Measurements from ENCODE around the gene STARD7. TPM values are rescaled to one million over a fixed set of nuclear protein-coding genes. Genes with fewer than 3 reads are reported as not detected.
"Not testable (repeated sequence)": the region's sequence is repeated elsewhere in the genome, so short reads cannot be mapped to it uniquely, and the experiment has no call there.

STARD7 gene
- total RNA-seq, 2 donors from 2014 or later, result 145 to 159 TPM

DNA sequence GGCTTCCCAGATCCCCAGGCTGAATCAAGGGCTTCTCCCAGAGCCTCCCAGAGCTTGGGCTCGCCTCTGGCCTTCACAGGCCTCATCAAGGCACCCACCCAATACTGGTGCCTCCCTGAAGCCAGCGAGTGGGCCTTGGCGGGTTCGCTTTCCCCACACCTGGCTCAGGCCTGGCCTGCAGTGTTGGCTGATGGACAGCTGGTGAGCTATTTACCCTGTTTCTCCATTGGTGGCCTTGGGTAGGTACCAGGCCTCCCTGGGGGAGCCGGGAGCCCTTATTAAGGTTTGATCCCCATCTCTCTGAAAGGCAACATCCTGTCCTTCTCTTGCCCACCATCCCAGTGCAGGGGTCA, 45.2 kb downstream of the STARD7 start:
- H3K4me3 Mint-ChIP-seq, result no peak overlapping the region
- TF ChIP-seq, protein P1, sequence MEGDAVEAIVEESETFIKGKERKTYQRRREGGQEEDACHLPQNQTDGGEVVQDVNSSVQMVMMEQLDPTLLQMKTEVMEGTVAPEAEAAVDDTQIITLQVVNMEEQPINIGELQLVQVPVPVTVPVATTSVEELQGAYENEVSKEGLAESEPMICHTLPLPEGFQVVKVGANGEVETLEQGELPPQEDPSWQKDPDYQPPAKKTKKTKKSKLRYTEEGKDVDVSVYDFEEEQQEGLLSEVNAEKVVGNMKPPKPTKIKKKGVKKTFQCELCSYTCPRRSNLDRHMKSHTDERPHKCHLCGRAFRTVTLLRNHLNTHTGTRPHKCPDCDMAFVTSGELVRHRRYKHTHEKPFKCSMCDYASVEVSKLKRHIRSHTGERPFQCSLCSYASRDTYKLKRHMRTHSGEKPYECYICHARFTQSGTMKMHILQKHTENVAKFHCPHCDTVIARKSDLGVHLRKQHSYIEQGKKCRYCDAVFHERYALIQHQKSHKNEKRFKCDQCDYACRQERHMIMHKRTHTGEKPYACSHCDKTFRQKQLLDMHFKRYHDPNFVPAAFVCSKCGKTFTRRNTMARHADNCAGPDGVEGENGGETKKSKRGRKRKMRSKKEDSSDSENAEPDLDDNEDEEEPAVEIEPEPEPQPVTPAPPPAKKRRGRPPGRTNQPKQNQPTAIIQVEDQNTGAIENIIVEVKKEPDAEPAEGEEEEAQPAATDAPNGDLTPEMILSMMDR (conservative IDR thresholded peaks at IDR 0.05), result no peak
- H3K4me1 Mint-ChIP-seq, result peaks cover 9% of the 10 kb centered on the region
- Histone ChIP-seq H3K27me3 (ENCODE audit: control insufficient read depth, insufficient read depth, low read length, poor library complexity, severe bottlenecking) (no peaks in the 10 kb centered on the region), H3K27ac (ENCODE audit: low read depth, low read length) (no peak overlapping the region), H3K4me1 (ENCODE audit: control insufficient read depth, insufficient read depth, low read length) (no peaks in the 10 kb centered on the region), H3K36me3 (ENCODE audit: control insufficient read depth, insufficient read depth, low read length) (no peaks in the 10 kb centered on the region), H3K9ac (ENCODE audit: extremely low read depth, low read length, poor library complexity, severe bottlenecking) (no peak overlapping the region), H3K4me3 (ENCODE audit: low read length) (no peak overlapping the region), H3K9me3 (ENCODE audit: control insufficient read depth, low read length) (no peaks in the 10 kb centered on the region)
- no peak for DNase-seq
- no peak overlapping the region for H3K27ac Mint-ChIP-seq
- no peaks in the 10 kb centered on the region for H3K9me3 Mint-ChIP-seq
- WGBS, 2 experiments (ENCODE audit: insufficient coverage in 1 of 2, insufficient read length in 1 of 2), result 97 to 100% methylated on average over 4 to 5 of the region's 5 CpGs
- H3K27me3 Mint-ChIP-seq (ENCODE audit: insufficient read depth), result peaks cover 2% of the 10 kb centered on the region
- no peaks in the 10 kb centered on the region for H3K36me3 Mint-ChIP-seq (ENCODE audit: low read depth)

DNA sequence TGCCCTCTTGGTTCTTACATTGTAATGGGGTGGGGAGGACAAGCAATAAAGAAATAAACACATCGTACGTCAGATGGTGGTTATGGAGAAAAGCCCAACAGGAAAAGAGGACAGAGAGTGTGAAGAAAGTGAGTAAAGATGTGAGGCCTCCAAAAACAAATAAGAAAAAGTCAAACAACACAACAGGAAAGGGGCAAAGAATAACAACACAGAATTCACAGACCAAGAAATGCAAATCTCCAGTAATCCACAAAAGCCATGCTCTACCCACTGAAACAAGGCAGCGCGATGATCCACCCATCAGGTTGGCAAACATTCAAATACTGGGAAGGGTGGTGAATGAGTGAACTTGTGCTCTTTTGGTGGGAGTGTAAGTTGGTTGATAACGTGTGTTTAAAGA, 46.7 kb downstream of the STARD7 start:
- no peak for DNase-seq
- H3K9me3 Mint-ChIP-seq, result no peaks in the 10 kb centered on the region
- 86 to 93% methylated on average over 2 to 5 of the region's 5 CpGs for WGBS, 2 experiments (ENCODE audit: insufficient coverage in 1 of 2, insufficient read length in 1 of 2)
- Histone ChIP-seq H3K36me3 (ENCODE audit: control insufficient read depth, insufficient read depth, low read length) (no peaks in the 10 kb centered on the region), H3K9ac (ENCODE audit: extremely low read depth, low read length, poor library complexity, severe bottlenecking) (no peak overlapping the region), H3K27ac (ENCODE audit: low read depth, low read length) (no peak overlapping the region), H3K27me3 (ENCODE audit: control insufficient read depth, insufficient read depth, low read length, poor library complexity, severe bottlenecking) (no peaks in the 10 kb centered on the region), H3K4me3 (ENCODE audit: low read length) (no peak overlapping the region), H3K4me1 (ENCODE audit: control insufficient read depth, insufficient read depth, low read length) (no peaks in the 10 kb centered on the region), H3K9me3 (ENCODE audit: control insufficient read depth, low read length) (no peaks in the 10 kb centered on the region)
- H3K27me3 Mint-ChIP-seq (ENCODE audit: insufficient read depth), result peaks cover 2% of the 10 kb centered on the region
- H3K4me1 Mint-ChIP-seq, result peaks cover 9% of the 10 kb centered on the region
- no peaks in the 10 kb centered on the region for H3K36me3 Mint-ChIP-seq (ENCODE audit: low read depth)
- H3K4me3 Mint-ChIP-seq, result no peak overlapping the region
- H3K27ac Mint-ChIP-seq, result no peak overlapping the region
- TF ChIP-seq, protein P1 (conservative IDR thresholded peaks at IDR 0.05), result no peak

DNA sequence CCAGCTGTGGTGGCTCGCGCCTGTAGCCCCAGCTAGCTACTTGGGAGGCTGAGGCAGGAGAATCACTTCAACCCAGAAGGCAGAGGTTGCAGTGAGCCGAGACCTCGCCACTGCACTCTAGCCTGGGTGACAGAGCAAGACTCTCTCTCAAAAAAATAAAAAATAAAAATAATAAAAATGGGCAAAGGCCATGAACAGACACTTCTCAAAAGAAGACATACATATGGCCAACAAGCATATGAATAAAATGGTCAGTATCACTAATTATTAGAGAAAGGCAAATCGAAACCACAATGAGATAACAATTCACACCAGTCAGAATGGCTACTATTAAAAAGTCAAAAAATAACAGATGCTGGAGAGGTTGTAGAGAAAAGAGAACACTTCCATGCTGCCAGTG, 48.3 kb downstream of the STARD7 start:
- not testable (repeated sequence) for H3K4me1 ChIP-seq (ENCODE audit: control insufficient read depth, insufficient read depth, low read length); H3K27me3 Mint-ChIP-seq (ENCODE audit: insufficient read depth); H3K4me1 Mint-ChIP-seq; H3K27ac Mint-ChIP-seq; H3K36me3 ChIP-seq (ENCODE audit: control insufficient read depth, insufficient read depth, low read length); DNase-seq; H3K27ac ChIP-seq (ENCODE audit: low read depth, low read length); H3K4me3 ChIP-seq (ENCODE audit: low read length); H3K9me3 ChIP-seq (ENCODE audit: control insufficient read depth, low read length); H3K36me3 Mint-ChIP-seq (ENCODE audit: low read depth); H3K27me3 ChIP-seq (ENCODE audit: control insufficient read depth, insufficient read depth, low read length, poor library complexity, severe bottlenecking); H3K9ac ChIP-seq (ENCODE audit: extremely low read depth, low read length, poor library complexity, severe bottlenecking); H3K9me3 Mint-ChIP-seq; H3K4me3 Mint-ChIP-seq
- 95 to 100% methylated on average over 2 to 5 of the region's 5 CpGs for WGBS, 2 experiments (ENCODE audit: insufficient coverage in 1 of 2, insufficient read length in 1 of 2)

DNA sequence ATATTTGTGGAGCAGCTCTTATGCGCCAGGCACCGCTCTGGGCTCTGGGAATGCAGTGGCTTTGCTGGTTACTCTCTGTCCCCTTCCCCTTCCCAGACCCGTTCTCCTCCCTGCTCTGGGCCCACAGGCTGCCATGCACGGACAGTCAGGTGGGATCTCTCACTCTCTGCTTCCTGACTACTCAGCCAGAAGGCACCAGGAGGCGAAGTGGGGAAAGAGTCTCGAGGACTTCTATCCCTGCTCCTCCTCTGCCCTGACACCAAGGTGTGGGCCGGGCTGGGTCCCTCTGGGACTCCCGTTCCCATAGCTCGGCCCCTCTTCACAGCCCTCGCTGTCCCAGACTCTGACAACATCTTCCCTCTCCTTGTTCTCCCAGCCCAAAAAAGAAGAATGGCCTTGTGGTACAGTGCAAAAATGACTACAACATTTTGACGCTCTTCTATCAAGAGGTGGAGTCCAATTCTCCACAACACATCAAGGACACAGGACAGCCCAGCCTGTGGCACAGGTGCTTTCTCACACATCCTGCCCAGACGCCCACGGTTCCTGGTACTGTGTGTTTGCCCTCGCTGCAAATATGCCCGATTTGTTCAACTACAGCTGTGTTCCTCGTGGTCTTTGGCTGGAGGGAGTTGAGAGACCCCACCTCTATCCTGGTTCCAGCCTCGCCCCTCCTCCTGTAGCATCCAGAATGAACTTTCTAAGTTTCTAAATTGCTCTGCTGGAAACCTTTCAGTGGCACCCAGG, 49.4 kb downstream of the STARD7 start:
- no peak overlapping the region for H3K4me3 ChIP-seq (ENCODE audit: low read length)
- Mint-ChIP-seq H3K27me3 (ENCODE audit: insufficient read depth) (peaks cover 4% of the 10 kb centered on the region), H3K36me3 (ENCODE audit: low read depth) (no peaks in the 10 kb centered on the region), H3K9me3 (no peaks in the 10 kb centered on the region), H3K27ac (no peak overlapping the region), H3K4me3 (no peak overlapping the region), H3K4me1 (peaks cover 7% of the 10 kb centered on the region)
- no peaks in the 10 kb centered on the region for H3K27me3 ChIP-seq (ENCODE audit: control insufficient read depth, insufficient read depth, low read length, poor library complexity, severe bottlenecking)
- TF ChIP-seq, protein P1 (conservative IDR thresholded peaks at IDR 0.05), result no peak
- no peaks in the 10 kb centered on the region for H3K9me3 ChIP-seq (ENCODE audit: control insufficient read depth, low read length)
- H3K9ac ChIP-seq (ENCODE audit: extremely low read depth, low read length, poor library complexity, severe bottlenecking), result no peak overlapping the region
- 86 to 88% methylated on average over 13 to 17 of the region's 17 CpGs for WGBS, 2 experiments (ENCODE audit: insufficient coverage in 1 of 2, insufficient read length in 1 of 2)
- peak; percentile 52 for DNase-seq
- H3K4me1 ChIP-seq (ENCODE audit: control insufficient read depth, insufficient read depth, low read length), result no peaks in the 10 kb centered on the region
- no peaks in the 10 kb centered on the region for H3K36me3 ChIP-seq (ENCODE audit: control insufficient read depth, insufficient read depth, low read length)
- no peak overlapping the region for H3K27ac ChIP-seq (ENCODE audit: low read depth, low read length)

All from endodermal cell (in vitro differentiated cells).